ENCODE data around the gene RFPL3. TPM values are rescaled to one million over a fixed set of nuclear protein-coding genes. Genes with fewer than 3 reads are reported as not detected.
"Not testable (repeated sequence)": the region's sequence is repeated elsewhere in the genome, so short reads cannot be mapped to it uniquely, and the experiment has no call there.

The RFPL3 gene
- polyA plus RNA-seq, 4 donors: not detected

- DNase-seq (ENCODE audit: low read depth in 4 of 4, low spot score in 3 of 4): no peak
These were observed 9.5 kb upstream of the RFPL3 start for GRCh38 chr22:32348031-32348611.

DNA sequence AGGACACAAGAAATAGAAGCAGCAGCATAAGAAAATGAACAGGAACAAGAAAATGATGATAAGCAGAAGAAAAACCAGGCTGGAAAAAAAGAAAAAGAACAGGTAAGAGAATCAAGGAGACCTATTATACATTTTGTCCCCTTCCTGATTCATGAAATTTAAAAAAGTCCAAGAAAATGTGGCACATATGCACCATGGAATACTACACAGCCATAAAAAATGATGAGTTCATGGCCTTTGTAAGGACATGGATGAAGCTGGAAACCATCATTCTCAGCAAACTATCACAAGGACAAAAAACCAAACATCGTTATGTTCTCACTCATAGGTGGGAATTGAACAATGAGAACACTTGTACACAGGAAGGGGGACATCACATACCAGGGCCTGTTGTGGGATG is 5.8 kb upstream of the RFPL3 start:
- not testable (repeated sequence) for DNase-seq (ENCODE audit: low read depth in 4 of 4, low spot score in 3 of 4)

- no peak for DNase-seq (ENCODE audit: low read depth in 4 of 4, low spot score in 3 of 4)
These were observed 5.0 kb upstream of the RFPL3 start for GRCh38 chr22:32352681-32353080.

DNA sequence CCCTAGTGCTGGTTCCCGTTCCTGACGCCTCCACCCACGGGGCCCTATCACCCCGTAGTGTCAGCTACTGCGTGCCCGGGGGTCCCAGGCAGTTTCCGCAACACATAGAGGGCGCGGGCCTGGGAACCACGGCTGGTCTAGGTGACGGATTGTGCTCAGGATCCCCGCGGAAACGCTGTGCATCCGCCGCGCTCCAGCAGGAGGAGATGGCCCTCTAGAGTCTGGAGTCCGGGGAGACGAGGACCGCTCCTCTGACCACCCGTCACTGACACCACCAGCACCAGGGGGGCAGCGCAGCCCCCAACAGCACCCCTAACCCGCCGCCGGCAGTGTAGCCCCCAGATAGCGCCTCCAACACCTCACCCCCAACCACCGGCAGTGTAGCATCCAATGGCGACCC is 4.4 kb upstream of the RFPL3 start:
- DNase-seq (ENCODE audit: low read depth in 4 of 4, low spot score in 3 of 4): no peak

DNA sequence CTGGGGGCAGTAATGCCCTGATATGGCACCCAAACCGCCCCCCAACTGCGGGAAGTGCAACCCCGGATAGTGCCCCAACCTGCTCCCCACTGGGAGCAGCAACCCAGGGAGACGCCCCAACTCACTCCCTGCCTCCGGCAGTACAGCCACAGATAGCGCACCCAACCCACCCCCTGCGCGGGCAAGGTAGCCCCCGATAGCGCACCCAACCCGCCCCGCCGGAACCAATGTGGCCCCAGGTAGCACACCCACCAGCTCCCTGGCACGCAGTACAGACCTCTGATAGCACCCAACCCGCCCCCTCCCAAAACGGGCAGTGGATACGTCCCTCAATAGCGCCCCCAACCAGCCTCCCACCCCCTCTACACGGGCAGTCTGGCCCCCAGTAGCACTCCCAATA is 3.8 kb upstream of the RFPL3 start:
- no peak for DNase-seq (ENCODE audit: low read depth in 4 of 4, low spot score in 3 of 4)

- DNase-seq (ENCODE audit: low read depth in 4 of 4, low spot score in 3 of 4): no peak
These were observed 3.0 kb upstream of the RFPL3 start for GRCh38 chr22:32354360-32355351.

GRCh38 chr22:32355760-32356159 is 1.9 kb upstream of the RFPL3 start:
- DNase-seq (ENCODE audit: low read depth in 4 of 4, low spot score in 3 of 4): no peak

- DNase-seq (ENCODE audit: low read depth in 4 of 4, low spot score in 3 of 4): not testable (repeated sequence)
These were observed 2.4 kb downstream of the RFPL3 start for GRCh38 chr22:32360096-32360495.

DNA sequence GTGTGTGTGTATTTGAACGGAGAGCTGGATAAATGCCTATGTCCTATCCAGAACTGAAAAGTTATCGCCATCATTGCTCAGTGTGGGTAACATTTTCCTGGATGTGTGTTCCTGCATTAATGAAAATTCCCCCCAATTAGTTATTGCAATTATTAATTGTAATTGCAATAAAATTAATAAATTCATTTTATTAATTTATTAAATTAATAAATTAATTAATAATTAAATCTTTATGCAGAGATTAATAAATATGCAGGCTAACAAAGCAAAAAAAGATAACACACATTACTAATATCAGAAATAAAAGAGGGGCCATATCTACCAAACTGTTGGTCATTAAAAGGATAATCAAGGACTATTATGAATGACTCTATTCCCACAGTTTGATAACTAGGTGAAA is 3.6 kb downstream of the RFPL3 start:
- no peak for DNase-seq (ENCODE audit: low read depth in 4 of 4, low spot score in 3 of 4)

DNA sequence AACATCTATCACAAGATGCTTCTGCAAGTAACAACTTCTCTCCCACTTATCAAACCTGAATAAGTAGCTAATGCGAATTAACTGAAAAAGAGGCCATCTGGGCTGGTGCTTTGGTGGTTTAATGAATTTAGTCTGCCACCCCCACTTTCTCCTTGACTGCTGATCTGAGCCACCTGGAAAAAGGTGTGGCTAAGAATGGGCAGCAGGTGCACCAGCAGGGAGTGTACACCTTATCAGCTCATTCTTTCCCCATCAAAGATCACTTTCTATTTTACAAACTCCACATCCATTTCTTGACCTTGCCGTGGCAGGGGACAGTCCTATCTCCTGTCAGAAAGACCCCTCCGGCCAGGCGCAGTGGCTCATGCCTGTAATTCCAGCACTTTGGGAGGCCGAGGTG is 6.5 kb downstream of the RFPL3 start:
- DNase-seq (ENCODE audit: low read depth in 4 of 4, low spot score in 3 of 4): no peak

DNA sequence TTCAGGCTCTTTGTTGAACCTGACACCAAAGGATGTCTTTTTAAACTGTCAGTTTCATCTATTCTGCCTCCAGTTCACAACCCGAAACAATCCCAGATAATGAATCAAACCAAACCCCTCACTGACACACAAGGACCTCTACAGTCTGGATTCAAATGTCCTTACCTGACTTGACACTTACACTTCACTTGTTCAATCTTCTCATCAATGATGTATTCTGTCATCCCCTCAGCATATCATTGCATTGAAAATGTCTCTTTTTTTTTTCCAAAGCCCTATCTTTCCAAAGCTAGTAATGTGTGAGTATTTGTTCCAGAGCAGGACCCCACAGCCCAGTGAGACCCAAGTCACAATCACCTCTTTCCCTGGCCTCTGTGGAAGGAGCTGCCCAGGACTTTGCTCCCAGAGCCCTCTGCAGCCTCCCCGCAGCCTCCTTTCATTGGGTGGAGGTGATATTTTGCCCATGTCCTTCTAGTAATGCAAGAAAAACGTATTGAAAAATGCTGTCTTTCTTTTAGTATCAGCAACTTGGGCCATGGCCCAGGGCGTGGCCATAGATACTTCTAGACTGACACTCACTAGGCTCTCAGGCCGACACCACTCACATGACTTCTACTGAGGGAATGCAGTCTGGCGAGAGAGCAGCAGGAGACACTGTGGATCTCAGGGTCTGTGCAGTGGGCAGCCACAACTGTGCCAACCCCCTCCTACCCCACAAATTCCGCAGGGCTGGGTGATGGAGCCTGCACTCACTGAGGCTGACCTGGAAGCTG is 18.2 kb downstream of the RFPL3 start:
- no peak for DNase-seq (ENCODE audit: low read depth in 4 of 4, low spot score in 3 of 4)

DNA sequence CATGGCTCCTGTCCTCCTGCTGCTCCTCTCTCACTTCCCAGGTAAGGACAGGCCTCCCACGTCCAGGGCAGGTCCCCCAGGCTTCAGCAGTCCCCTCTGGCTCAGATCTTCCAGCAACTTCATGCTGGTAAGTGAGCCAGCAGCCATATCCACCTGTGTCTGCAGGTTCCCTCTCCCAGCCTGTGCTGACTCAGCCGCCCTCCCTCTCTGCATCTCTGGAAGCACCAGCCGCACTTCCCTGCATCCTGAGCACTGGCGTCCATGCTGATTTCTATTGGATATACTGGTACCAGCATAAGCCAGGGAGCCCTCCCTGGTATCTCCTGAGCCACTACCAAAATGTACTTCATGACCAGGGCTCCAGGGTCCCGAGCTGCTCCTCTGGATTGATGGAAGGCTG is 19.0 kb downstream of the RFPL3 start:
- no peak for DNase-seq (ENCODE audit: low read depth in 4 of 4, low spot score in 3 of 4)

DNA sequence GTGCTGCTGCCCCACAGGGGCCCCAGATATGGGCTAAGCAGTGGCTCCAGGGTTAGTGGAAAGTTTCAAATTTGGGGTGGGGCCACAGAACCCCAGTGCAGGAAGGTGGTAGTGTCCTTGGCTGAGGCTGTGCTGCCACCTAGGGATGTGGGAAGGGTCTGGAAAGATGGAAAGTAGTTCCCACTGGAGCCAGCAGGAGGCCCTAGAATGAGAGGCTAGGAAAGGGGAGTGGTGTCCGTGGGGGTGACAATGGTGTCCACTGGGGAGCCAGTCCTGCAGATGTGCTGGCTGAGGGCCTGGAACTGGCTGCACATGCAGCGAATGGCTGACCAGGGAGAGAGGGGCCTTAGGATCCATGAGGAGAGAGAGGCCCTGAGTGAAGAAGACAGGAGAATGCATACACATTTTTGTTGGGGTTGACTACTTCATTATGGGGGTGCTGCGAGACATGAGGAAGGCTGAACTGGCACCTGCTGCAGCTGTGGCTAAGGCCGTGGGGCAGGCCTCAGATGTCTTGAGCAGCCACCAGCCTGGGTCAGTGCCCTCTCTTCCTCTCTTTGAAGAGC is 21.1 kb downstream of the RFPL3 start:
- DNase-seq (ENCODE audit: low read depth in 4 of 4, low spot score in 3 of 4): no peak

DNA sequence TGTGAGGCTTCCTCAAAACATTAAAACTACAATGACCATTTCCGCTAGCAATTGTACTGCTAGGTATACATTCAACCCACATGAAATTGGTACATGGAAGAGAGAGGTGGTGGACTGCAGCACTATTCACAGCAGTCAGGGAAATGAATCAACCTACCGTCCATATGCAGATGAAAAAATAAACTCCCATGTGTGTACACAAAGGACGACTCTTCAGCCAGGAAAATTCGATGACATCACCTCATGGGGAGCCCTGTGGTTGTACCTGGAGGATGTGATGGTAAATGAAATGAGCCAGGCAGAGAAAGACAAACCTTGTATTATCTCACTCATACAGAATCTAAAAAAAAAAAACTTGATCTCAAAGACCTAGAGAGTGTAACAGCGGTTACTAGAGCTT is 23.3 kb downstream of the RFPL3 start:
- DNase-seq (ENCODE audit: low read depth in 4 of 4, low spot score in 3 of 4): no peak

DNA sequence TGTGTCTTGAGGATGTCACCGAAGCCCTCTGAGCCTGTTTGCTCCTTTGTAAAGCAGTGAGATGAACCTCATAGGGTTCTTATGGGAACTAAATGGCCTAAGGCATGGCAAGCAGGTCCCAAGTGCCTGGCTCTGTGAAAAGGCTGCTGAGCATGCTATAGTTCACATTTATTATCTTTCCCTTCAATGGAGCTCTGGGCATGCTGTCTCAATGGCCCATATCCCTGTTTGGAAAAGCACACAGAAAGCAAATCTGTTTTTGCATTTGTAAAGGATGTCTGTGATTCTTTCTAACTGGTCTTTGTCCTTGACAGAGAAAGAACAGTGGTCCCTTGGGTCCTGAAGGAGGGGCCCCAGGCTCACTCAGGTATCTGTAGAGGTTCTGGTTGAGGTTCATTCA is 28.0 kb downstream of the RFPL3 start:
- no peak for DNase-seq (ENCODE audit: low read depth in 4 of 4, low spot score in 3 of 4)

DNA sequence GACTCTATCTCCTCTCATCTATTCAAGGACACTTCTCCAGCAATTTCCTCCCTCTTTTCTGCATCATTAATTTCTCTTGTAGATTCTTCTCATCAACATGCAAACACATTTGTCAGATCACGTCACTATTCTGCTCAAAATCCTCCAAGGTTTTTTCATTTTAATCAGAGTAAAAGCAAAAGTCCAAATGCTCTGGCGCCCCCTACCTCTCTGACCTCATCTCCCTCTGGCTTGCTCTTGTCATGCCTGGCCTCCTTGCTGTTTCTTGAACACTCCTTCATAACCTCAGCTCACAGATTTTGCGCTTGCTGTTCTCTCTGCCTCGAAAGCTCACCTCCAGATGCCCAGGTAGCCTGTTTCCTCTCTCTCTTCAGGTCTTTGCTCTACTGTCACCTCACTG is 32.0 kb downstream of the RFPL3 start:
- DNase-seq (ENCODE audit: low read depth in 4 of 4, low spot score in 3 of 4): no peak

DNA sequence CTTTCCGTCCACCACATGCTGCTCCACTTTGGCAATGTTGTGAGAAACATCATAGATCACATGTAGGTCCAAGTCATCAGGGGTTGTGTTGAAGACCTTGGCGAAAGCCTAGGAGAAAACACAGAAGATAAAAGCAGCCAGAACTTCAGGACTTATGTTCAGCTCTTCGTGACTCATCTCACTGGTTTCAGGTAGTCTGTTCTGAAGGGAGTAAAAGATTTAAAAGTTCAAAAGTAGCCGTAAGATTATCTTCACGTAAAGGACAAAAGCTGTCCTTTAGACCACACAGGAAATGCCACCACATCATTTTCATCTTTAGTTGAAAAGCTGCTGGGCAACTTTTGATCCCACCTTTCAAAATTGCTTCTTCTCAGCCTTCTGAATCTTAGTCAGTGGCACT is 37.4 kb downstream of the RFPL3 start:
- no peak for DNase-seq (ENCODE audit: low read depth in 4 of 4, low spot score in 3 of 4)

GRCh38 chr22:32396255-32396654 is 38.6 kb downstream of the RFPL3 start:
- no peak for DNase-seq (ENCODE audit: low read depth in 4 of 4, low spot score in 3 of 4)

DNA sequence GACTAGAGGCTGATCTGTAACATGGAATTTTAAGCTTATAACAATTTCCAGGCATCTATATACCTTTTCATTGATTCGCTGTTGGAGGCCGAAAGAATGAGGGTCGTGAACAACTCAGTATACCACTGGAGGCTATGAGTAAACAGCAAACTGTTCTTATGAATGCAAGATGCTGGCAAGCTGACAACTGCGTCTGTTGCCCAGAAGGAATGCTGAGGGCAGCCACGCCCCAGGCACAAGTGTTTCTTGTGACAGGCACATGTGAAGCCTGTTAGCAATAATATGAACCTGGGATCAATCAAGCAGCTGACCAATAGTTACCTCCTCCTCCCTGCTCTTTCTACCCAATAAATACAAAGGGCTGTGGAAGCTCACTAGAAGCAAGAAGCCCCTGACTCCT is 39.1 kb downstream of the RFPL3 start:
- DNase-seq (ENCODE audit: low read depth in 4 of 4, low spot score in 3 of 4): no peak

GRCh38 chr22:32401486-32401885 is 43.8 kb downstream of the RFPL3 start:
- no peak for DNase-seq (ENCODE audit: low read depth in 4 of 4, low spot score in 3 of 4)

GRCh38 chr22:32404021-32404420 is 46.4 kb downstream of the RFPL3 start:
- DNase-seq (ENCODE audit: low read depth in 4 of 4, low spot score in 3 of 4): no peak

Measured in left renal pelvis (tissue), 4 donors.